Esophagus squamous epithelium (tissue), 4 donors: ENCODE results near the gene GOLGA6L4.
"Not testable (repeated sequence)": the region's sequence is repeated elsewhere in the genome, so short reads cannot be mapped to it uniquely, and the experiment has no call there.

Experiments used
- POLR2A ChIP-seq, 4 donors: fragments of 450-650 bp; IDR thresholded peaks; one replicate each; pipeline ENCODE4 v1.6.1; 2017; ENCODE audit warnings: antibody characterized with exemption in 4 of 4, mild to moderate bottlenecking in 4 of 4, moderate library complexity in 3 of 4
- TF ChIP-seq, protein P1 (sequence below), 6 experiments: fragments of 450-650 bp in 4 of 6; fragments of 200-600 bp in 2 of 6; sonication (generic) in 2 of 6; IDR thresholded peaks; one replicate each; pipeline ENCODE4 v1.5.1; 2016 to 2019; ENCODE audit warnings: antibody characterized with exemption in 6 of 6, mild to moderate bottlenecking in 4 of 6, moderate library complexity in 4 of 6

GRCh38 chr15:84199865-84200264 is 35.7 kb upstream of the GOLGA6L4 start:
- TF ChIP-seq, protein P1, sequence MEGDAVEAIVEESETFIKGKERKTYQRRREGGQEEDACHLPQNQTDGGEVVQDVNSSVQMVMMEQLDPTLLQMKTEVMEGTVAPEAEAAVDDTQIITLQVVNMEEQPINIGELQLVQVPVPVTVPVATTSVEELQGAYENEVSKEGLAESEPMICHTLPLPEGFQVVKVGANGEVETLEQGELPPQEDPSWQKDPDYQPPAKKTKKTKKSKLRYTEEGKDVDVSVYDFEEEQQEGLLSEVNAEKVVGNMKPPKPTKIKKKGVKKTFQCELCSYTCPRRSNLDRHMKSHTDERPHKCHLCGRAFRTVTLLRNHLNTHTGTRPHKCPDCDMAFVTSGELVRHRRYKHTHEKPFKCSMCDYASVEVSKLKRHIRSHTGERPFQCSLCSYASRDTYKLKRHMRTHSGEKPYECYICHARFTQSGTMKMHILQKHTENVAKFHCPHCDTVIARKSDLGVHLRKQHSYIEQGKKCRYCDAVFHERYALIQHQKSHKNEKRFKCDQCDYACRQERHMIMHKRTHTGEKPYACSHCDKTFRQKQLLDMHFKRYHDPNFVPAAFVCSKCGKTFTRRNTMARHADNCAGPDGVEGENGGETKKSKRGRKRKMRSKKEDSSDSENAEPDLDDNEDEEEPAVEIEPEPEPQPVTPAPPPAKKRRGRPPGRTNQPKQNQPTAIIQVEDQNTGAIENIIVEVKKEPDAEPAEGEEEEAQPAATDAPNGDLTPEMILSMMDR (IDR thresholded peaks at IDR 0.05): not testable (repeated sequence)
- not testable (repeated sequence) for TF ChIP-seq POLR2A (IDR thresholded peaks at IDR 0.05)
